SJCRH30 (cell line): ENCODE results near the gene NOC3L. TPM values are rescaled to one million over a fixed set of nuclear protein-coding genes. Genes with fewer than 3 reads are reported as not detected.
"Not testable (repeated sequence)": the region's sequence is repeated elsewhere in the genome, so short reads cannot be mapped to it uniquely, and the experiment has no call there.

Source experiments
- DNase-seq, 2 experiments: peaks; one replicate each; pipeline ENCODE4 v3.0.0-alpha.2; 2015 to 2020
- H3K27ac ChIP-seq: fragments of 250-450 bp; sonication (Bioruptor Pico); 2 replicates; pipeline ENCODE4 v1.5.1; 2020; ENCODE audit warnings: mild to moderate bottlenecking, moderate library complexity
- H3K27me3 ChIP-seq: fragments of 250-450 bp; sonication (Bioruptor Pico); 2 replicates; pipeline ENCODE4 v1.5.1; 2020; ENCODE audit warnings: mild to moderate bottlenecking, moderate library complexity
- H3K36me3 ChIP-seq: fragments of 250-450 bp; sonication (Bioruptor Pico); 2 replicates; pipeline ENCODE4 v1.5.1; 2020; ENCODE audit warnings: mild to moderate bottlenecking, moderate library complexity
- H3K4me1 ChIP-seq: fragments of 250-450 bp; sonication (Bioruptor Pico); 2 replicates; pipeline ENCODE4 v1.5.1; 2020; ENCODE audit warnings: mild to moderate bottlenecking, moderate library complexity
- H3K4me3 ChIP-seq: fragments of 250-450 bp; sonication (Bioruptor Pico); 2 replicates; pipeline ENCODE4 v1.5.1; 2020; ENCODE audit warnings: mild to moderate bottlenecking, moderate library complexity
- H3K9me3 ChIP-seq: fragments of 250-450 bp; sonication (Bioruptor Pico); replicated peaks from 2 replicates; pipeline ENCODE4 v1.5.1; 2020; ENCODE audit warnings: mild to moderate bottlenecking, moderate library complexity
- total RNA-seq: library from RNA; depleted of rRNA; stranded (reverse); fragments of >200 nt; shearing (Covaris generic); gene quantifications from 2 replicates; pipeline ENCODE4 v1.2.3, GENCODE V29; 2014

NOC3L gene
- total RNA-seq, 1 experiment from 2014 or later = 34.0 TPM

- Histone ChIP-seq H3K4me1 (no peaks in the 10 kb centered on the region), H3K4me3 (no peak overlapping the region), H3K27ac (no peak overlapping the region), H3K27me3 (no peaks in the 10 kb centered on the region), H3K9me3 (no peaks in the 10 kb centered on the region), H3K36me3 (no peaks in the 10 kb centered on the region)
- DNase-seq = no peak
Observed at GRCh38 chr10:94383530-94383929, 20.8 kb upstream of the NOC3L start.

- H3K9me3 ChIP-seq = no peaks in the 10 kb centered on the region
- H3K4me1 ChIP-seq = no peaks in the 10 kb centered on the region
- no peak overlapping the region for H3K4me3 ChIP-seq
- H3K36me3 ChIP-seq = no peaks in the 10 kb centered on the region
- no peaks in the 10 kb centered on the region for H3K27me3 ChIP-seq
- no peak for DNase-seq
- H3K27ac ChIP-seq = no peak overlapping the region
Observed at GRCh38 chr10:94376865-94377264, 14.1 kb upstream of the NOC3L start.

DNA sequence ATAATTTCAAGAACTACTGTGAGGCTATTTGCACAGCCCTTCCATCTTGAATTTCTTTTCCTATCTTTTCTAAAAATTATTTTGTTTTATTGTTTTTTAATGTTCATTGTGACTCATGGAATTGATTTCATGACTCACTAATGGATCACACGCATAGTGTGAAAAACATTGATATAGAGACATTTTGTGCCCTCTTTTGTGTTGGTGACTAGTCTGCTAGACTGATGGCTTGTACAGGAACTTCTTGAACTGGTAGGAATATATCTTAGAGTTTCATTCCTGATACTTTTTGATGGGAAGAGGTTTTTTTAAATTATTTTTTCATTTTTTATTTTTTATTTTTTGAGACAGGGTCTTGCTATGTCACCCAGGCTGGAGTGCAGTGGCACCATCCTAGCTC lies 12.6 kb upstream of the NOC3L start:
- Histone ChIP-seq H3K4me3 (no peak overlapping the region), H3K27me3 (no peaks in the 10 kb centered on the region), H3K9me3 (no peaks in the 10 kb centered on the region), H3K36me3 (no peaks in the 10 kb centered on the region), H3K4me1 (no peaks in the 10 kb centered on the region), H3K27ac (no peak overlapping the region)
- DNase-seq = no peak

DNA sequence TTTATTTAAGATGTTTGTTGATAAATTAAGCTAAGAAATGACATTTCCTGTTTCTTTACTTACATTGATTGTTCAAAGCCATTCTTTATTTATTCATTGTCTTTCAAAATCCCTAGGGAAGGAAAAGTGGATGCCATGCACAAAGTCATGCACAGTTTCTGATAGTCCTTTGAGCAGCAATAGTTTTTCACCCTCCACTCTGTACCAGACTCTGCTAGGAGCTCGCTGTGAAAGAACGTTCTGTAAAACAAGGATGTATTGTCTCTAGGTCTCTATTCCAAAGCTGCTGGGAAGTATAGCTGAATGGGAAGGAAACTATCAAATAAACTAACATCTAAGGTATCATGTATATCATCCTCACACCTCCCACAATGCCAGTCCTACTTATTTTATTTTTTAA lies 7.8 kb upstream of the NOC3L start:
- no peaks in the 10 kb centered on the region for H3K36me3 ChIP-seq
- no peak overlapping the region for H3K4me3 ChIP-seq
- no peaks in the 10 kb centered on the region for H3K9me3 ChIP-seq
- H3K4me1 ChIP-seq = no peaks in the 10 kb centered on the region
- H3K27ac ChIP-seq = no peak overlapping the region
- no peaks in the 10 kb centered on the region for H3K27me3 ChIP-seq
- no peak for DNase-seq

- Histone ChIP-seq H3K4me1 (no peaks in the 10 kb centered on the region), H3K27ac (no peak overlapping the region), H3K27me3 (no peaks in the 10 kb centered on the region), H3K36me3 (no peaks in the 10 kb centered on the region), H3K4me3 (no peak overlapping the region), H3K9me3 (no peaks in the 10 kb centered on the region)
- DNase-seq = no peak
Observed at GRCh38 chr10:94366382-94366781, 3.6 kb upstream of the NOC3L start.

GRCh38 chr10:94364482-94364881 lies 1.7 kb upstream of the NOC3L start:
- no peak for DNase-seq
- peaks cover 10% of the 10 kb centered on the region; the same call in 1 of the 2 replicates for H3K36me3 ChIP-seq
- H3K27ac ChIP-seq = no peak overlapping the region
- no peaks in the 10 kb centered on the region for H3K27me3 ChIP-seq
- no peaks in the 10 kb centered on the region for H3K4me1 ChIP-seq
- H3K4me3 ChIP-seq = no peak overlapping the region
- no peaks in the 10 kb centered on the region for H3K9me3 ChIP-seq

DNA sequence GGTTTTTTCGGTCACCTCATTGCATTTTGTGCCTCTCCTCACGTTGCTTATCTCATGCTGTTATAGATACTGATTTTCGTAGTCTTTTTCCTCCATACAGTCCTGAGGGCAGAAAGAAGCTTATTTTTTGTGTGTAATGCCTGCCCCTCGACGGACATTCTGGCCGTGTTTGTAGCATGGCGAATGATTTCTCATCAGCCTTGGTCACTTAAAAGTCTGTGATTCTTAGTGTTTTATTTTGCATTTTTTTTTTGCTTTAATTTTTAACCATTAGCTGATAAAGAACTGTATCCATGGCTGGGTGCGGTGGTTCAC lies 469 bp upstream of the NOC3L start:
- H3K27ac ChIP-seq = peak overlapping the region; percentile 66
- peaks cover 11% of the 10 kb centered on the region; the same call in 1 of the 2 replicates for H3K36me3 ChIP-seq
- peaks cover 4% of the 10 kb centered on the region for H3K4me1 ChIP-seq
- H3K27me3 ChIP-seq = no peaks in the 10 kb centered on the region
- no peak for DNase-seq
- peak overlapping the region; percentile 82 for H3K4me3 ChIP-seq
- no peaks in the 10 kb centered on the region for H3K9me3 ChIP-seq

GRCh38 chr10:94361171-94361794 lies 1.5 kb downstream of the NOC3L start:
- Histone ChIP-seq H3K27me3 (no peaks in the 10 kb centered on the region), H3K9me3 (no peaks in the 10 kb centered on the region), H3K27ac (no peak overlapping the region), H3K4me1 (peaks cover 10% of the 10 kb centered on the region), H3K4me3 (peak overlapping the region; percentile 82), H3K36me3 (peaks cover 24% of the 10 kb centered on the region)
- DNase-seq = no peak

DNA sequence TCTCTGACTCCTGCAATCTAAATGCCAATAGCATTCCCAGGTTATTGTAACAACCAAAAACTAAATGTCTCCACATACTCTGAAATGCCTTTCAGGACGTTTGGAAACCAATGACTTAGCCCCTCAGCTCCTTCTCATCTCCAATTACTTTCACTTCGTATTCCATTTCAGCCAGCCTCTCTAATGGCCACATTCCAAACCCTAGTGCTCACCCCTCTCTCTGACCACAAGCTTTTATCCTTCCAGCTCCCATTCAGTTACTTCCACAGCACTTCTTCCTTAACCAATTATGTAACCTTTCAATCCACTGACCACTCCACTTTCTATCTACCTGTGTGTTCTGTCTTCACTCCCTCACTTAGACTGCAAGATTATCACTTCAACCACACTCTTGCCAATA lies 4.3 kb downstream of the NOC3L start:
- H3K36me3 ChIP-seq = peaks cover 38% of the 10 kb centered on the region
- H3K4me3 ChIP-seq = no peak overlapping the region
- no peaks in the 10 kb centered on the region for H3K9me3 ChIP-seq
- H3K4me1 ChIP-seq = peaks cover 10% of the 10 kb centered on the region
- H3K27ac ChIP-seq = peak overlapping the region; percentile 17; the same call in 1 of the 2 replicates
- peak; percentile 56 to 79 for DNase-seq
- no peaks in the 10 kb centered on the region for H3K27me3 ChIP-seq

GRCh38 chr10:94357193-94357592 lies 5.5 kb downstream of the NOC3L start:
- DNase-seq = no peak
- Histone ChIP-seq H3K9me3 (no peaks in the 10 kb centered on the region), H3K4me3 (no peak overlapping the region), H3K4me1 (peaks cover 10% of the 10 kb centered on the region), H3K27me3 (no peaks in the 10 kb centered on the region), H3K36me3 (peaks cover 39% of the 10 kb centered on the region), H3K27ac (no peak overlapping the region)

DNA sequence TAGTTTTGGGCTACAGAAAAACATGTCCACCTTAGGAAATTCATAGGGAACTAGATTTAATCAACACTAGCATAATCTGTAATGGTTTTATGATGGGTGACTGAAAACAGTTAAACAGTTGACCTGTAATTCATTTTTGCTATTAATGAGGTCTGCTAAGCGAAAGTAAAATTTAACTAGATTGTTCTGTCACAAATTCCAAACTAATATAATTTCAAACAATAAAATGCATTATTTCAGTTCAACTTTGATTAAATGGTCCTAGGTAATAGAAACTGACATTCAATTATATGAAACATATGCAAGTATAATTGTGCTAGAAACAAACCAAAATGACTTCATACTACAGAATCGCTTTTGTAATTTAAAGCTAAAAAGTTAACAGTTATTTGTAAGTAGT lies 6.9 kb downstream of the NOC3L start:
- H3K36me3 ChIP-seq = peaks cover 41% of the 10 kb centered on the region
- no peaks in the 10 kb centered on the region for H3K27me3 ChIP-seq
- no peak for DNase-seq
- peaks cover 10% of the 10 kb centered on the region for H3K4me1 ChIP-seq
- H3K4me3 ChIP-seq = no peak overlapping the region
- no peak overlapping the region for H3K27ac ChIP-seq
- no peaks in the 10 kb centered on the region for H3K9me3 ChIP-seq

GRCh38 chr10:94353336-94353735 lies 9.4 kb downstream of the NOC3L start:
- no peak for DNase-seq
- H3K36me3 ChIP-seq = peaks cover 46% of the 10 kb centered on the region

DNA sequence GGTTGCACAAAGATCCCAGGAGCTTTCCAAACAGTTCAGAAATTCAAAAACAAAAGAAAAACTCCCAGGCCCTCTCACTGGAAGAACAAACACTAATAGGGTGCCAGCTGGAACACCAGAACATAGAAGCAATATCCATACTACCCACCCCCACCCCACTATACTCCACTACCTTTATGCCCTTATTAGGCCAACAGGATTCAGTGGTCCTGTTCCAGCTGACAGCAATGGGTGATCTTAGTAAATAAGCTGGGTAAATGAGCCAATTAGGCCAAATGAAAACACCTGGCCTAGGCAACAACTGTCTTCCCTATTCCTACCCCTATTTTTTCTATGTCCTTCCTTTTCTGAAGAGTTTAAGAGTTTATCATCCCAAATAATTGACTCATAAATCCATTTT lies 11.7 kb downstream of the NOC3L start:
- H3K36me3 ChIP-seq = peaks cover 41% of the 10 kb centered on the region

More at GRCh38 chr10:94353336-94353735, 9.4 kb downstream of the NOC3L start:
- Histone ChIP-seq H3K9me3 (no peaks in the 10 kb centered on the region), H3K27me3 (no peaks in the 10 kb centered on the region), H3K4me3 (no peak overlapping the region), H3K4me1 (peaks cover 8% of the 10 kb centered on the region), H3K27ac (no peak overlapping the region)

DNA sequence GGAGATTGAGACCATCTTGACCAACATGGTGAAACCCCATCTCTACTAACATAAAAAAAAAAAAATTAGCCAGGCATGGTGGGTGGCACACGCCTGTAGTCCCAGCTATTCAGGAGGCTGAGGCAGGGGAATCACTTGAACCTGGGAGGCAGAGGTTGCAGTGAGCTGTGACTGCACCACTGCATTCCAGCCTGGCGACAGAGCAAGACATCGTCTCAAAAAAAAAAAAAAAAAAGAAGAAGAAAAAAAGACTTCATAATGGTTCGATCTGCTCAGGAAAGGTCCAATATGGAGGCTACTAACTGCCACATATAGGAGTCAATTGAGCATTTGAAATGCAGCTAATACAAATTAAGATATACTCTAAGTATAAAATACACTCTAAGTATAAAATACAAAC lies 12.2 kb downstream of the NOC3L start:
- DNase-seq, H3K9me3 ChIP-seq, H3K27me3 ChIP-seq, H3K4me1 ChIP-seq, H3K27ac ChIP-seq, H3K4me3 ChIP-seq: not testable (repeated sequence)
- peaks cover 42% of the 10 kb centered on the region for H3K36me3 ChIP-seq

More for the DNA sequence above, 11.7 kb downstream of the NOC3L start:
- Histone ChIP-seq H3K27me3 (no peaks in the 10 kb centered on the region), H3K9me3 (no peaks in the 10 kb centered on the region), H3K27ac (no peak overlapping the region), H3K4me3 (no peak overlapping the region), H3K4me1 (no peaks in the 10 kb centered on the region)
- DNase-seq = no peak

- Histone ChIP-seq H3K4me3 (no peak overlapping the region), H3K9me3 (no peaks in the 10 kb centered on the region), H3K36me3 (peaks cover 35% of the 10 kb centered on the region), H3K4me1 (no peaks in the 10 kb centered on the region), H3K27me3 (no peaks in the 10 kb centered on the region), H3K27ac (no peak overlapping the region)
- DNase-seq = no peak
Observed at GRCh38 chr10:94349327-94349726, 13.4 kb downstream of the NOC3L start.

- peaks cover 37% of the 10 kb centered on the region for H3K36me3 ChIP-seq
- no peaks in the 10 kb centered on the region for H3K4me1 ChIP-seq
- no peak overlapping the region for H3K27ac ChIP-seq
- H3K4me3 ChIP-seq = no peak overlapping the region
- DNase-seq = no peak
- H3K27me3 ChIP-seq = no peaks in the 10 kb centered on the region
- no peaks in the 10 kb centered on the region for H3K9me3 ChIP-seq
Observed at GRCh38 chr10:94344522-94345122, 18.1 kb downstream of the NOC3L start.
